Measurements from ENCODE around the gene FAM110D.

GRCh38 chr1:26132834-26133167, 26.1 kb upstream of the FAM110D start:
- TF ChIP-seq CTCF (IDR thresholded peaks at IDR 0.05) (no peak), POLR2A (IDR thresholded peaks at IDR 0.05) (no peak)
